Type B pancreatic cell (in vitro differentiated cells): Measurements from ENCODE around the gene P2RX2. TPM values are rescaled to one million over a fixed set of nuclear protein-coding genes. Genes with fewer than 3 reads are reported as not detected.

Experiments used
- DNase-seq: peaks from one replicate; pipeline ENCODE4 v3.0.0; 2021; ENCODE audit warnings: mixed read lengths; ENCODE audit not compliant: unreplicated experiment; ENCODE audit errors: extremely low spot score
- H3K27ac Mint-ChIP-seq: 2 replicates; pipeline ENCODE4 v1.8.0; 2021; ENCODE audit warnings: mild to moderate bottlenecking, mixed read lengths
- H3K27me3 Mint-ChIP-seq: 2 replicates; pipeline ENCODE4 v1.8.0; 2021; ENCODE audit warnings: mixed read lengths
- H3K36me3 Mint-ChIP-seq: 2 replicates; pipeline ENCODE4 v1.8.0; 2021; ENCODE audit warnings: mixed read lengths
- H3K4me1 Mint-ChIP-seq: one replicate; pipeline ENCODE4 v1.8.0; 2021; ENCODE audit warnings: mixed read lengths; ENCODE audit not compliant: unreplicated experiment
- H3K4me3 Mint-ChIP-seq: 2 replicates; pipeline ENCODE4 v1.8.0; 2021; ENCODE audit warnings: mild to moderate bottlenecking, mixed read lengths
- H3K9me3 Mint-ChIP-seq: 2 replicates; pipeline ENCODE4 v1.8.0; 2021; ENCODE audit warnings: mixed read lengths
- CTCF ChIP-seq: fragments of 200-600 bp; sonication (generic); conservative IDR thresholded peaks from 2 replicates; pipeline ENCODE4 v1.5.0; 2021; ENCODE audit warnings: antibody characterized with exemption, mild to moderate bottlenecking
- microRNA-seq: library from miRNA; unstranded; fragments of <30 nt; microRNA quantifications from one replicate; pipeline ENCODE4, GENCODE V29; 2020
- total RNA-seq: library from RNA; stranded (reverse); gene quantifications from 2 replicates; pipeline ENCODE4 v1.2.1, GENCODE V29; 2021; ENCODE audit warnings: low replicate concordance

P2RX2 gene
- total RNA-seq, 1 donor from 2014 or later: 2.8 TPM

- Mint-ChIP-seq H3K9me3 (no peaks in the 10 kb centered on the region), H3K36me3 (peaks cover 26% of the 10 kb centered on the region), H3K4me1 (no peaks in the 10 kb centered on the region), H3K27ac (no peak overlapping the region), H3K27me3 (no peaks in the 10 kb centered on the region), H3K4me3 (no peak overlapping the region)
- TF ChIP-seq CTCF: no peak
- DNase-seq: no peak
Observed at GRCh38 chr12:132668191-132669088, 49.9 kb downstream of the P2RX2 start.

GRCh38 chr12:132669166-132669879 is 50.7 kb downstream of the P2RX2 start:
- peaks cover 29% of the 10 kb centered on the region for H3K36me3 Mint-ChIP-seq
- H3K27ac Mint-ChIP-seq: no peak overlapping the region
- H3K4me3 Mint-ChIP-seq: no peak overlapping the region
- no peaks in the 10 kb centered on the region for H3K27me3 Mint-ChIP-seq
- no peak for TF ChIP-seq CTCF
- no peaks in the 10 kb centered on the region for H3K9me3 Mint-ChIP-seq
- H3K4me1 Mint-ChIP-seq: no peaks in the 10 kb centered on the region
- DNase-seq: no peak

Small RNA genes lying within 50 kb of the gene (microRNA-seq; reads per million reads assigned to microRNA genes)
- gene MIR6763: 1.4 reads per million

Other genes starting within 250 kb of the P2RX2 start
- gene FBRSL1, start 128.6 kb upstream of the P2RX2 start, total RNA-seq: 108 TPM in 2 replicates
- not detected in 2 replicates for gene LRCOL1, start 8.2 kb upstream of the P2RX2 start, total RNA-seq
- gene POLE, start 68.6 kb downstream of the P2RX2 start, total RNA-seq: 67.3 and 113 TPM in 2 replicates
- gene PXMP2, start 68.8 kb downstream of the P2RX2 start, total RNA-seq: 23.6 and 38.5 TPM in 2 replicates
- gene PGAM5, start 92.1 kb downstream of the P2RX2 start, total RNA-seq: 40.0 and 41.0 TPM in 2 replicates
- gene ANKLE2, start 143.1 kb downstream of the P2RX2 start, total RNA-seq: 65.1 and 75.9 TPM in 2 replicates
- gene GOLGA3, start 210.1 kb downstream of the P2RX2 start, total RNA-seq: 62.0 and 81.5 TPM in 2 replicates